ENCODE measurements around the gene FAM174C.

The FAM174C gene

GRCh38 chr19:1280636-1281568 lies 5.6 kb downstream of the FAM174C start:
- peaks cover 4% of the 10 kb centered on the region for H3K79me1 ChIP-seq (ENCODE audit: low read length)
- no peak overlapping the region for H3K23ac ChIP-seq (ENCODE audit: low read length)
- H3K36me3 ChIP-seq (ENCODE audit: control insufficient read depth in 1 of 2, insufficient read depth in 2 of 2, low read length in 2 of 2) = peaks cover 10% of the 10 kb centered on the region in 2 experiments
- no peak overlapping the region for H3K4me2 ChIP-seq (ENCODE audit: low read length)
- H3K18ac ChIP-seq (ENCODE audit: low read length) = no peak overlapping the region
- H3K4me1 ChIP-seq (ENCODE audit: control insufficient read depth in 1 of 2, insufficient read depth in 2 of 2, low read length in 2 of 2) = peaks cover 7 to 10% of the 10 kb centered on the region in 2 experiments
- no peak overlapping the region for H4K12ac ChIP-seq (ENCODE audit: low read depth, low read length)
- H3K4ac ChIP-seq (ENCODE audit: low read depth, low read length) = no peak overlapping the region
- H4K91ac ChIP-seq (ENCODE audit: low read depth, low read length) = no peak overlapping the region
- no peak overlapping the region for H2AK5ac ChIP-seq (ENCODE audit: low read length)
- H3K27me3 ChIP-seq (ENCODE audit: insufficient read depth, low read length) = peaks cover under 1% of the 10 kb centered on the region
- no peak overlapping the region for H2AFZ ChIP-seq (ENCODE audit: insufficient read depth, low read length, poor library complexity)
- DNase-seq = no peak
- H2BK12ac ChIP-seq (ENCODE audit: low read length) = no peak overlapping the region
- no peak overlapping the region for H3K4me3 ChIP-seq (ENCODE audit: low read depth, low read length)
- H4K8ac ChIP-seq (ENCODE audit: low read depth, low read length) = no peak overlapping the region
- H3K27ac ChIP-seq (ENCODE audit: low read depth, low read length) = no peak overlapping the region
- no peak overlapping the region for H3K14ac ChIP-seq (ENCODE audit: low read length)
- peaks cover 3% of the 10 kb centered on the region for H3K79me2 ChIP-seq (ENCODE audit: control insufficient read depth, insufficient read depth, low read length, poor library complexity)
- H2BK5ac ChIP-seq (ENCODE audit: low read depth, low read length, poor library complexity) = no peak overlapping the region
- no CpG with 5 or more reads among the region's 53 CpGs for WGBS (ENCODE audit: extremely low coverage, insufficient coverage, insufficient read length)
- no peaks in the 10 kb centered on the region for H3K9me3 ChIP-seq (ENCODE audit: insufficient read depth, low read depth, low read length)
- no peak overlapping the region for H2BK120ac ChIP-seq (ENCODE audit: insufficient read depth, low read length, poor library complexity)
- H3K9ac ChIP-seq (ENCODE audit: low read length) = no peak overlapping the region

- Histone ChIP-seq H3K27me3 (ENCODE audit: insufficient read depth, low read length) (peaks cover 7% of the 10 kb centered on the region), H3K18ac (ENCODE audit: low read length) (no peak overlapping the region), H2BK12ac (ENCODE audit: low read length) (no peak overlapping the region), H3K4ac (ENCODE audit: low read depth, low read length) (no peak overlapping the region), H3K9ac (ENCODE audit: low read length) (no peak overlapping the region), H2AK5ac (ENCODE audit: low read length) (no peak overlapping the region), H3K14ac (ENCODE audit: low read length) (no peak overlapping the region), H3K4me3 (ENCODE audit: low read depth, low read length) (no peak overlapping the region), H4K8ac (ENCODE audit: low read depth, low read length) (no peak overlapping the region), H2BK5ac (ENCODE audit: low read depth, low read length, poor library complexity) (no peak overlapping the region), H3K4me1 (ENCODE audit: control insufficient read depth in 1 of 2, insufficient read depth in 2 of 2, low read length in 2 of 2) (peaks cover under 1 to 8% of the 10 kb centered on the region in 2 experiments), H3K36me3 (ENCODE audit: control insufficient read depth in 1 of 2, insufficient read depth in 2 of 2, low read length in 2 of 2) (peaks cover 10% of the 10 kb centered on the region in 2 experiments), H3K9me3 (ENCODE audit: insufficient read depth, low read depth, low read length) (no peaks in the 10 kb centered on the region), H3K23ac (ENCODE audit: low read length) (no peak overlapping the region), H3K79me1 (ENCODE audit: low read length) (no peaks in the 10 kb centered on the region), H4K91ac (ENCODE audit: low read depth, low read length) (no peak overlapping the region), H3K79me2 (ENCODE audit: control insufficient read depth, insufficient read depth, low read length, poor library complexity) (no peaks in the 10 kb centered on the region), H2BK120ac (ENCODE audit: insufficient read depth, low read length, poor library complexity) (no peak overlapping the region), H4K12ac (ENCODE audit: low read depth, low read length) (no peak overlapping the region), H3K4me2 (ENCODE audit: low read length) (no peak overlapping the region), H3K27ac (ENCODE audit: low read depth, low read length) (no peak overlapping the region), H2AFZ (ENCODE audit: insufficient read depth, low read length, poor library complexity) (no peak overlapping the region)
- no peak for DNase-seq
- WGBS (ENCODE audit: extremely low coverage, insufficient coverage, insufficient read length) = 100% methylated on average over 1 of the region's 15 CpGs
Measured at GRCh38 chr19:1281569-1282287, 6.4 kb downstream of the FAM174C start.

GRCh38 chr19:1282588-1283206 lies 7.4 kb downstream of the FAM174C start:
- Histone ChIP-seq H4K8ac (ENCODE audit: low read depth, low read length) (no peak overlapping the region), H3K36me3 (ENCODE audit: control insufficient read depth in 1 of 2, insufficient read depth in 2 of 2, low read length in 2 of 2) (peaks cover 10% of the 10 kb centered on the region in 2 experiments), H3K27ac (ENCODE audit: low read depth, low read length) (no peak overlapping the region), H3K23ac (ENCODE audit: low read length) (no peak overlapping the region), H2BK120ac (ENCODE audit: insufficient read depth, low read length, poor library complexity) (no peak overlapping the region), H3K4ac (ENCODE audit: low read depth, low read length) (no peak overlapping the region), H3K79me2 (ENCODE audit: control insufficient read depth, insufficient read depth, low read length, poor library complexity) (no peaks in the 10 kb centered on the region), H3K9me3 (ENCODE audit: insufficient read depth, low read depth, low read length) (no peaks in the 10 kb centered on the region), H4K12ac (ENCODE audit: low read depth, low read length) (no peak overlapping the region), H3K4me3 (ENCODE audit: low read depth, low read length) (no peak overlapping the region), H3K9ac (ENCODE audit: low read length) (no peak overlapping the region), H4K91ac (ENCODE audit: low read depth, low read length) (no peak overlapping the region), H2AFZ (ENCODE audit: insufficient read depth, low read length, poor library complexity) (no peak overlapping the region), H3K4me2 (ENCODE audit: low read length) (no peak overlapping the region), H3K4me1 (ENCODE audit: control insufficient read depth in 1 of 2, insufficient read depth in 2 of 2, low read length in 2 of 2) (peaks cover 0 to 10% of the 10 kb centered on the region in 2 experiments), H2BK12ac (ENCODE audit: low read length) (no peak overlapping the region), H2BK5ac (ENCODE audit: low read depth, low read length, poor library complexity) (no peak overlapping the region), H3K79me1 (ENCODE audit: low read length) (no peaks in the 10 kb centered on the region), H2AK5ac (ENCODE audit: low read length) (no peak overlapping the region), H3K27me3 (ENCODE audit: insufficient read depth, low read length) (peaks cover 7% of the 10 kb centered on the region), H3K14ac (ENCODE audit: low read length) (no peak overlapping the region), H3K18ac (ENCODE audit: low read length) (no peak overlapping the region)
- WGBS (ENCODE audit: extremely low coverage, insufficient coverage, insufficient read length) = no CpG with 5 or more reads among the region's 18 CpGs
- no peak for DNase-seq

- no peak overlapping the region for H3K9ac ChIP-seq (ENCODE audit: low read length)
- no peaks in the 10 kb centered on the region for H3K79me1 ChIP-seq (ENCODE audit: low read length)
- no peak overlapping the region for H4K91ac ChIP-seq (ENCODE audit: low read depth, low read length)
- H3K23ac ChIP-seq (ENCODE audit: low read length) = no peak overlapping the region
- H3K4ac ChIP-seq (ENCODE audit: low read depth, low read length) = no peak overlapping the region
- no peak overlapping the region for H2BK5ac ChIP-seq (ENCODE audit: low read depth, low read length, poor library complexity)
- no peak overlapping the region for H3K14ac ChIP-seq (ENCODE audit: low read length)
- H3K27me3 ChIP-seq (ENCODE audit: insufficient read depth, low read length) = peaks cover 7% of the 10 kb centered on the region
- H3K36me3 ChIP-seq (ENCODE audit: control insufficient read depth in 1 of 2, insufficient read depth in 2 of 2, low read length in 2 of 2) = peaks cover 10% of the 10 kb centered on the region in 2 experiments
- no peaks in the 10 kb centered on the region for H3K79me2 ChIP-seq (ENCODE audit: control insufficient read depth, insufficient read depth, low read length, poor library complexity)
- no peak overlapping the region for H4K8ac ChIP-seq (ENCODE audit: low read depth, low read length)
- no peak overlapping the region for H2AK5ac ChIP-seq (ENCODE audit: low read length)
- H3K27ac ChIP-seq (ENCODE audit: low read depth, low read length) = no peak overlapping the region
- no peak overlapping the region for H2BK12ac ChIP-seq (ENCODE audit: low read length)
- H2AFZ ChIP-seq (ENCODE audit: insufficient read depth, low read length, poor library complexity) = no peak overlapping the region
- H2BK120ac ChIP-seq (ENCODE audit: insufficient read depth, low read length, poor library complexity) = no peak overlapping the region
- WGBS (ENCODE audit: extremely low coverage, insufficient coverage, insufficient read length) = no CpG with 5 or more reads among the region's 29 CpGs
- no peak overlapping the region for H4K12ac ChIP-seq (ENCODE audit: low read depth, low read length)
- no peak for DNase-seq
- no peak overlapping the region for H3K18ac ChIP-seq (ENCODE audit: low read length)
- no peak overlapping the region for H3K4me2 ChIP-seq (ENCODE audit: low read length)
- no peak overlapping the region for H3K4me3 ChIP-seq (ENCODE audit: low read depth, low read length)
- no peaks in the 10 kb centered on the region for H3K9me3 ChIP-seq (ENCODE audit: insufficient read depth, low read depth, low read length)
- peaks cover 0 to 10% of the 10 kb centered on the region in 2 experiments for H3K4me1 ChIP-seq (ENCODE audit: control insufficient read depth in 1 of 2, insufficient read depth in 2 of 2, low read length in 2 of 2)
Measured at GRCh38 chr19:1283207-1283916, 8.0 kb downstream of the FAM174C start.

All from trophoblast cell (in vitro differentiated cells and primary cell).